Thyroid gland (tissue), 4 donors: ENCODE results near the gene PHETA2. TPM values are rescaled to one million over a fixed set of nuclear protein-coding genes. Genes with fewer than 3 reads are reported as not detected.
A peak's percentile ranks its signal among the peaks of the same experiment; 100 is the strongest.
"Not testable (repeated sequence)": the region's sequence is repeated elsewhere in the genome, so short reads cannot be mapped to it uniquely, and the experiment has no call there.

Experiments
- DNase-seq, 2 donors: peaks; one replicate each; pipeline ENCODE4 v3.0.0-alpha.2; 2019
- H3K27ac ChIP-seq, 3 donors: fragments of 200-600 bp; sonication (generic); 1 replicate in 2 of 3; 2 replicates in 1 of 3; pipeline ENCODE4 v1.5.1; 2016 to 2019; ENCODE audit warnings: mild to moderate bottlenecking in 1 of 3, moderate library complexity in 1 of 3
- H3K27me3 ChIP-seq: fragments of 200-600 bp; sonication (generic); one replicate; pipeline ENCODE4 v1.5.1; 2019
- H3K36me3 ChIP-seq, 2 donors: fragments of 200-600 bp; sonication (generic); one replicate each; pipeline ENCODE4 v1.5.1; 2016 to 2019
- H3K4me1 ChIP-seq, 2 donors: fragments of 200-600 bp; sonication (generic); one replicate each; pipeline ENCODE4 v1.5.1; 2017 to 2019
- H3K4me3 ChIP-seq, 3 donors: fragments of 200-600 bp; sonication (generic); replicated peaks in 1 of 3; 1 replicate in 2 of 3; 2 replicates in 1 of 3; pipeline ENCODE4 v1.5.1; 2016; ENCODE audit warnings: mild to moderate bottlenecking in 1 of 3
- H3K9me3 ChIP-seq: fragments of 200-600 bp; sonication (generic); one replicate; pipeline ENCODE4 v1.5.1; 2017
- POLR2A ChIP-seq, 2 donors: fragments of 450-650 bp; IDR thresholded peaks; one replicate each; pipeline ENCODE4 v1.6.1; 2017; ENCODE audit warnings: antibody characterized with exemption in 2 of 2, mild to moderate bottlenecking in 2 of 2, moderate library complexity in 1 of 2
- WGBS, 2 donors: methylation state at CpG; one replicate each; pipeline ENCODE4 v1.1.5; 2017; 5-methylcytosine and 5-hydroxymethylcytosine counted together
- intact Hi-C: fragments of 100-400 bp; cut with DNase I; formaldehyde crosslinking; loops from one replicate; pipeline ENCODE4 v1.15.1; 2023
- total RNA-seq, 4 donors: library from RNA; depleted of rRNA; stranded (reverse); fragments of >200 nt; gene quantifications; one replicate each; pipeline ENCODE4 v1.2.3, GENCODE V29; 2016
- TF ChIP-seq, protein P1 (sequence below), 6 experiments: fragments of 200-600 bp in 3 of 6; fragments of 450-650 bp in 3 of 6; sonication (generic) in 3 of 6; IDR thresholded peaks; one replicate each; pipeline ENCODE4 v1.5.1; 2016 to 2019; ENCODE audit warnings: antibody characterized with exemption in 6 of 6, mild to moderate bottlenecking in 2 of 6, inconsistent platforms in 1 of 6, moderate library complexity in 1 of 6

The PHETA2 gene
- total RNA-seq, 4 donors from 2014 or later = 5.5 to 13.7 (median 7.3) TPM

DNA sequence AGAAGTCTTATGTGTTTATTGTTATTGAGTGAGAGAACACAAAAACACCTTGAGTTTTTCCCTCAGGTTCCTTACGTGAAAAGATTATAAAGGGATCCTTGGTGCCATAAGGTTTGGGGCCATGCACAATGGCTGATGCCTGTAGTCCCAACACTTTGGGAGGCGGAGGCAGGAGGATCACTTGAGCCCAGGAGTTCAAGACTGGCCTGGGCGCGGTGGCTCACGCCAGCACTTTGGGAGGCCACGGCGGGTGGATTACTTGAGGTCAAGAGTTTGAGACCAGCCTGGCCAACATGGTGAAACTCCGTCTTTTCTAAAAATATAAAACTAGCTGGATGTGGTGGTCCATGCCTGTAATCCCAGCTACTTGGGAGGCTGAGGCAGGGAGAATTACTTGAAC is 10.8 kb downstream of the PHETA2 start:
- WGBS, 2 donors = 94 to 97% methylated on average over 8 of the region's 8 CpGs
- no peaks in the 10 kb centered on the region for H3K27me3 ChIP-seq
- H3K27ac ChIP-seq = no peak overlapping the region
- H3K4me1 ChIP-seq = peaks cover 4 to 26% of the 10 kb centered on the region in 2 donors
- no peaks in the 10 kb centered on the region for H3K9me3 ChIP-seq
- H3K4me3 ChIP-seq = no peak overlapping the region
- TF ChIP-seq POLR2A (IDR thresholded peaks at IDR 0.05) = no peak
- TF ChIP-seq, protein P1, sequence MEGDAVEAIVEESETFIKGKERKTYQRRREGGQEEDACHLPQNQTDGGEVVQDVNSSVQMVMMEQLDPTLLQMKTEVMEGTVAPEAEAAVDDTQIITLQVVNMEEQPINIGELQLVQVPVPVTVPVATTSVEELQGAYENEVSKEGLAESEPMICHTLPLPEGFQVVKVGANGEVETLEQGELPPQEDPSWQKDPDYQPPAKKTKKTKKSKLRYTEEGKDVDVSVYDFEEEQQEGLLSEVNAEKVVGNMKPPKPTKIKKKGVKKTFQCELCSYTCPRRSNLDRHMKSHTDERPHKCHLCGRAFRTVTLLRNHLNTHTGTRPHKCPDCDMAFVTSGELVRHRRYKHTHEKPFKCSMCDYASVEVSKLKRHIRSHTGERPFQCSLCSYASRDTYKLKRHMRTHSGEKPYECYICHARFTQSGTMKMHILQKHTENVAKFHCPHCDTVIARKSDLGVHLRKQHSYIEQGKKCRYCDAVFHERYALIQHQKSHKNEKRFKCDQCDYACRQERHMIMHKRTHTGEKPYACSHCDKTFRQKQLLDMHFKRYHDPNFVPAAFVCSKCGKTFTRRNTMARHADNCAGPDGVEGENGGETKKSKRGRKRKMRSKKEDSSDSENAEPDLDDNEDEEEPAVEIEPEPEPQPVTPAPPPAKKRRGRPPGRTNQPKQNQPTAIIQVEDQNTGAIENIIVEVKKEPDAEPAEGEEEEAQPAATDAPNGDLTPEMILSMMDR (IDR thresholded peaks at IDR 0.05) = no peak
- DNase-seq = no peak
- peaks cover 15 to 33% of the 10 kb centered on the region in 2 donors for H3K36me3 ChIP-seq
- intact Hi-C loops = no loop called here

DNA sequence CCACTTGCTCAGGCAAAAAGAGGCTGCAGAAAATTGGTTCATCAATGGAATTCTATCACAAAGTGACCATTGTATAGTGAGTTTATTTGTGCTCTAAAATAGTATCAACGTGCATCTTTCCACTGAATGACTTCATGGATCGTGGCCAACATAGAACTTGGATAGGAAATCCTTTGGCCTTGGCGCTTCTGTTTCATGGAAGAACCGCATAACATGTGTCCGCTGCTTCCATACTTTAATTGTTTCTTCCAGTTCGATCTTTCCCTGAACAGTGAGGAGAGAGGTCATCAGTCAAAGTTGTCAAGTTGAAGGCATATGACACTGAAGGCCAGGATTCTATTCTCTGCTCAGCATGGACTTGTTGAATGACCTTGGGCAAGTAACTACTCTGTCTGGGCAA is 12.0 kb downstream of the PHETA2 start:
- Histone ChIP-seq H3K4me3 (no peak overlapping the region), H3K36me3 (peaks cover 15 to 33% of the 10 kb centered on the region in 2 donors), H3K9me3 (no peaks in the 10 kb centered on the region), H3K27ac (no peak overlapping the region), H3K4me1 (peaks cover 4 to 24% of the 10 kb centered on the region in 2 donors), H3K27me3 (no peaks in the 10 kb centered on the region)
- 75 to 81% methylated on average over 6 of the region's 6 CpGs for WGBS, 2 donors
- TF ChIP-seq, protein P1 (IDR thresholded peaks at IDR 0.05) = no peak
- no peak for TF ChIP-seq POLR2A (IDR thresholded peaks at IDR 0.05)
- intact Hi-C loops = no loop called here
- no peak for DNase-seq

DNA sequence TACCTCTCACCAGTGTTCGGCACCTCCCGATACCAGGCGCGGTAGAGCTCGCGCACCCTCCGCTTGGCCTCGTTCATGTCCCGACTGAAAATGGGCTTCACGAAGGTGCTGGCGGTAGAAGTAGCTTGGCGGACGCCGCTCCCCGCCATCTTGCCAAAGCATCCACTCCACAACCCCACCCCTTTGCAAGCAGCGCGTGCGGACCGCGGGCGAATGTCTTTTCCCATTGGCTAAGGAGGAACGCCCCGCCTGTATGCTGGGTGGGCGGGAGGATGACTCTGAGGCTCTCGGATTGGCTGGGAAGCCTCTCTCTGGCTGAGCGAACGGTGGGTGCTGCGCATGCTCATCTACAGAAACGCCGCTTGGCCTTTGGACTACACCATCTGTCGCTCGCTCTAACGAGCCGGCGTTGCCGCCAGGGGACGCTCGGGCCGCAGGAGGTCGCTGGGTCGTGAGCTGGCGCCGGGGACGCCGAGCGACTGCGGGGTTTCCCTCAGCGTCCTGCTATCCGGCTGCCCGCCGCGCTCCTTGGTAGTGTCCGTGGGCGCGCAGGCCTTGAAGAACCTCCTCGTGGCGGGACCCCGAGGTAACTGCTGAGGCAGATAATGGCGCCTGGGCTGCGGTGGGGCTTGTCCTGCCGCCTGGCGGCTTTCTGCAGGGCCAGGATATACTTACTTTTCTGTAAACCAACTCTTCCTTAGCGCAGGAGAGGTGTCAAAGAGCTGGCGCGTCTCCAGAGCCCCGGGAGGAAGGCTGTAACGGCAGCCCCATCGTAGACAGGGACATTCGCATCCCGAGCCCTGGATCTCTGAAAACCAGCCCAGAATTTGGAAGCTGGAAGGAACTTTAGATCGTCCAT is 16.8 kb downstream of the PHETA2 start, which contains the start of gene NDUFA6:
Gene NDUFA6, minus strand, starts transcription at position 177 of the 859 bp plus-strand sequence. Its CDS starts 28 bp downstream, at position 149.
- peak; percentile 48 to 98 for TF ChIP-seq POLR2A (IDR thresholded peaks at IDR 0.05)
- TF ChIP-seq, protein P1 (IDR thresholded peaks at IDR 0.05) = peak; percentile 81 to 99 (median 96)
- WGBS, 2 donors = 0% methylated on average over 7 to 24 of the region's 71 CpGs
- Histone ChIP-seq H3K9me3 (no peaks in the 10 kb centered on the region), H3K36me3 (peaks cover 7 to 12% of the 10 kb centered on the region in 2 donors), H3K27me3 (no peaks in the 10 kb centered on the region), H3K4me1 (peaks cover 13 to 14% of the 10 kb centered on the region in 2 donors), H3K4me3 (peak within 1 kb of the TSS; percentile 58 to 87 (median 72)), H3K27ac (peak within 1 kb of the TSS; percentile 89 to 95 (median 94))
- DNase-seq = peak; percentile 99
- intact Hi-C loops = loop anchor here (5.0 to 10.0 kb wide), 2 partner anchors 194 to 346 kb away; no protein-coding TSS in a partner anchor

- Histone ChIP-seq H3K4me1 (peaks cover 13 to 14% of the 10 kb centered on the region in 2 donors), H3K4me3 (peak overlapping the region in 2 of 3 donors; percentile 10 to 47), H3K27me3 (no peaks in the 10 kb centered on the region), H3K9me3 (no peaks in the 10 kb centered on the region), H3K36me3 (peaks cover 3 to 6% of the 10 kb centered on the region in 2 donors), H3K27ac (peak overlapping the region in 2 of 3 donors; percentile 89 to 94)
- TF ChIP-seq POLR2A (IDR thresholded peaks at IDR 0.05) = no peak
- TF ChIP-seq, protein P1 (IDR thresholded peaks at IDR 0.05) = no peak
- intact Hi-C loops = loop anchor here (5.0 to 10.0 kb wide), 2 partner anchors 193 to 346 kb away; no protein-coding TSS in a partner anchor
- WGBS, 2 donors = 27 to 31% methylated on average over 7 of the region's 7 CpGs
- DNase-seq = peak in 1 of 2 donors; percentile 15
Measured at GRCh38 chr22:42091455-42091782, 17.4 kb downstream of the PHETA2 start.

- H3K4me3 ChIP-seq = no peak overlapping the region
- TF ChIP-seq POLR2A (IDR thresholded peaks at IDR 0.05) = no peak
- TF ChIP-seq, protein P1 (IDR thresholded peaks at IDR 0.05) = no peak
- no peaks in the 10 kb centered on the region for H3K9me3 ChIP-seq
- no peak overlapping the region for H3K27ac ChIP-seq
- H3K4me1 ChIP-seq = no peaks in the 10 kb centered on the region
- H3K27me3 ChIP-seq = no peaks in the 10 kb centered on the region
- H3K36me3 ChIP-seq = no peaks in the 10 kb centered on the region
- intact Hi-C loops = no loop called here
- no peak for DNase-seq
- 97 to 98% methylated on average over 3 of the region's 3 CpGs for WGBS, 2 donors
Measured at GRCh38 chr22:42101199-42101598, 27.2 kb downstream of the PHETA2 start.

DNA sequence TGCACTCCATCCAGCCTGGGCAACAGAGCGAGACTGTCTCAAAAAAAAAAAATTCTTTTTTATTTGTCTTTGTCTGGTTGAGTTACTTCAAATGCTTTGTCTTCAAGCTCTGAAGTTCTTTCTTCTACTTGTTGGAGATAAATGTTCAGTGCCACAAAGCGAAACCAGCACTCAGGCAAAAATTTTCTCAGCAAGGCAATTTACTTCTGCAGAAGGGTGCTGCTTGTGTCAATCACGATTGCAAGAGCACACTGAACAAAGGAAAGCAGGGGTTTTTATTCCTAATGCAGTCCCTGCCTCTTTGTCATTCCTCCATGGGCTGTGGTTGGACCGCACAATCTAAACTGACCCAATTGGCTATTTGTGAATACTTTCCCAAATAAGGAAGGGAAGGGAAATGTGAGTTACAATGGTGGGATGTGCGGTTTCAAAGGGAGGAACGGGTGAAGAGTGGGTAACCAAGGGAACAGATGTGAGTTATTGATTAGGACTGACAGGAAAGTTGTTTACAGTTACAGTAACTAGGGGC is 30.3 kb downstream of the PHETA2 start:
- intact Hi-C loops, H3K9me3 ChIP-seq, H3K4me3 ChIP-seq, H3K27ac ChIP-seq, H3K27me3 ChIP-seq, H3K36me3 ChIP-seq, H3K4me1 ChIP-seq, DNase-seq: not testable (repeated sequence)
- 95 to 98% methylated on average over 6 of the region's 6 CpGs for WGBS, 2 donors
